H1 (cell line): ENCODE measurements around the gene TIMP1.

Source experiments
- BRCA1 ChIP-seq: IDR thresholded peaks from 2 replicates; pipeline ENCODE4 v1.6.1; 2012; ENCODE audit warnings: low read depth, low read length, improper control_type of control experiment
- CREB1 ChIP-seq: IDR thresholded peaks from 2 replicates; pipeline ENCODE4 v1.6.1; 2012; ENCODE audit warnings: inconsistent platforms
- HDAC2 ChIP-seq, 2 experiments: fragments of 300-600 bp in 1 of 2; sonication (generic) in 1 of 2; IDR thresholded peaks; 2 replicates each; pipeline ENCODE4 v1.6.1; 2011 to 2012; ENCODE audit warnings: low read depth in 2 of 2, low read length in 2 of 2, mild to moderate bottlenecking in 2 of 2, moderate library complexity in 2 of 2, borderline replicate concordance in 1 of 2, inconsistent platforms in 1 of 2
- HDAC6 ChIP-seq: IDR thresholded peaks from one replicate; pipeline ENCODE4 v1.7.1; 2012; ENCODE audit warnings: low read depth, mild to moderate bottlenecking, inconsistent platforms, low read length, moderate library complexity
- MAX ChIP-seq: IDR thresholded peaks from 2 replicates; pipeline ENCODE4 v1.6.1; 2012; ENCODE audit warnings: inconsistent platforms
- ZNF274 ChIP-seq: IDR thresholded peaks from 2 replicates; pipeline ENCODE4 v1.7.0; 2012; ENCODE audit warnings: low read length, borderline replicate concordance; ENCODE audit errors: extremely low read depth
- TF ChIP-seq, protein P1 (sequence below), 3 experiments: IDR thresholded peaks; 1 replicate in 2 of 3; 2 replicates in 1 of 3; pipeline versions ENCODE4 v1.5.1 to v1.6.1; 2011; ENCODE audit warnings: low read length in 3 of 3, mild to moderate bottlenecking in 3 of 3, inconsistent platforms in 2 of 3, low read depth in 1 of 3, moderate library complexity in 1 of 3; ENCODE audit not compliant: insufficient read depth in 1 of 3; ENCODE audit errors: control extremely low read depth in 1 of 3
- TF ChIP-seq, protein P2 (sequence below): IDR thresholded peaks from 2 replicates; pipeline ENCODE4 v1.6.1; 2012; ENCODE audit warnings: low read length, inconsistent platforms

DNA sequence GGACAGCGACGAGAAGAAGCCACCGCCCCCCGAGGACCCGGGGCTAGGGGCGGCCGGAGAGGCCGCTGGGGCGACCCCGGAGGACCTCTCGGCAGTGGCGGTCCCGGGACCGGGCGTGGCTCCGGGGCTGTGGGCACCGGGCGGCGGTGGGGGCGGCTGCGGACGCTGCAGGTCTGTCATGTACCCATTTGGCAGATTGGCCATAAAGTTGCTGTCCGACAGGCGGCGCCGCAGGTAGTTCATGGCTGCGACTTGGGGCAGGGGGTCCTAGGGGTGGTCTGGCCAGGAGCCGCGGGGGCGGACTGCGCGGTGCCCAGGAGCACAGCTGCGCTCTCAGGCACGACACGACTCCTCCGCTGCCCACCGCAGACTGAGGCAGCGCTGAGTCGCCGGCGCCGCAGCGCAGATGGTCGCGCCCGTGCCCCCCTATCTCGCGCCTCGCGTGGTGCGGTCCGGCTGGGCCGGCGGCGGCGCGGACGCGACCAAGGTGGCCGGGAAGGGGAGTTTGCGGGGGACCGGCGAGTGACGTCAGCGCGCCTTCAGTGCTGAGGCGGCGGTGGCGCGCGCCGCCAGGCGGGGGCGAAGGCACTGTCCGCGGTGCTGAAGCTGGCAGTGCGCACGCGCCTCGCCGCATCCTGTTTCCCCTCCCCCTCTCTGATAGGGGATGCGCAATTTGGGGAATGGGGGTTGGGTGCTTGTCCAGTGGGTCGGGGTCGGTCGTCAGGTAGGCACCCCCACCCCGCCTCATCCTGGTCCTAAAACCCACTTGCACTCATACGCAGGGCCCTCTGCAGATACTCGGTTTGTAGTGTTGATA lies 37.5 kb downstream of the TIMP1 start, which contains the start of gene SYN1:
- TF ChIP-seq, protein P1, sequence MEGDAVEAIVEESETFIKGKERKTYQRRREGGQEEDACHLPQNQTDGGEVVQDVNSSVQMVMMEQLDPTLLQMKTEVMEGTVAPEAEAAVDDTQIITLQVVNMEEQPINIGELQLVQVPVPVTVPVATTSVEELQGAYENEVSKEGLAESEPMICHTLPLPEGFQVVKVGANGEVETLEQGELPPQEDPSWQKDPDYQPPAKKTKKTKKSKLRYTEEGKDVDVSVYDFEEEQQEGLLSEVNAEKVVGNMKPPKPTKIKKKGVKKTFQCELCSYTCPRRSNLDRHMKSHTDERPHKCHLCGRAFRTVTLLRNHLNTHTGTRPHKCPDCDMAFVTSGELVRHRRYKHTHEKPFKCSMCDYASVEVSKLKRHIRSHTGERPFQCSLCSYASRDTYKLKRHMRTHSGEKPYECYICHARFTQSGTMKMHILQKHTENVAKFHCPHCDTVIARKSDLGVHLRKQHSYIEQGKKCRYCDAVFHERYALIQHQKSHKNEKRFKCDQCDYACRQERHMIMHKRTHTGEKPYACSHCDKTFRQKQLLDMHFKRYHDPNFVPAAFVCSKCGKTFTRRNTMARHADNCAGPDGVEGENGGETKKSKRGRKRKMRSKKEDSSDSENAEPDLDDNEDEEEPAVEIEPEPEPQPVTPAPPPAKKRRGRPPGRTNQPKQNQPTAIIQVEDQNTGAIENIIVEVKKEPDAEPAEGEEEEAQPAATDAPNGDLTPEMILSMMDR (IDR thresholded peaks at IDR 0.05; ENCODE audit: control extremely low read depth in 1 of 3, insufficient read depth in 1 of 3, low read depth in 1 of 3, low read length in 3 of 3) = no peak
- TF ChIP-seq HDAC2 (IDR thresholded peaks at IDR 0.05; ENCODE audit: borderline replicate concordance in 1 of 2, low read depth in 2 of 2, low read length in 2 of 2) (no peak), ZNF274 (no peak), BRCA1 (no peak), MAX (peak; percentile 70), CREB1 (peak; percentile 92), HDAC6 (no peak)
- TF ChIP-seq, protein P2, sequence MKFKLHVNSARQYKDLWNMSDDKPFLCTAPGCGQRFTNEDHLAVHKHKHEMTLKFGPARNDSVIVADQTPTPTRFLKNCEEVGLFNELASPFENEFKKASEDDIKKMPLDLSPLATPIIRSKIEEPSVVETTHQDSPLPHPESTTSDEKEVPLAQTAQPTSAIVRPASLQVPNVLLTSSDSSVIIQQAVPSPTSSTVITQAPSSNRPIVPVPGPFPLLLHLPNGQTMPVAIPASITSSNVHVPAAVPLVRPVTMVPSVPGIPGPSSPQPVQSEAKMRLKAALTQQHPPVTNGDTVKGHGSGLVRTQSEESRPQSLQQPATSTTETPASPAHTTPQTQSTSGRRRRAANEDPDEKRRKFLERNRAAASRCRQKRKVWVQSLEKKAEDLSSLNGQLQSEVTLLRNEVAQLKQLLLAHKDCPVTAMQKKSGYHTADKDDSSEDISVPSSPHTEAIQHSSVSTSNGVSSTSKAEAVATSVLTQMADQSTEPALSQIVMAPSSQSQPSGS = peak; percentile 95
